IMR-90 (cell line): ENCODE measurements around the gene PLA2G4A. TPM values are rescaled to one million over a fixed set of nuclear protein-coding genes. Genes with fewer than 3 reads are reported as not detected.
A peak's percentile ranks its signal among the peaks of the same experiment; 100 is the strongest.

ENCODE experiments used
- ATAC-seq: fragments of 200-7000 bp; cut with Tn5 transposase; 2 replicates; pipeline ENCODE4 v1.9.1; 2020; ENCODE audit warnings: low read depth, mild to moderate bottlenecking, moderate library complexity
- BruUV-seq: library from RNA; stranded (reverse); fragments of 400-500 nt; replicated peaks from 2 replicates; lab custom pipeline; 2021; lab: Mats Ljungman, UMichigan
- CTCF ChIA-PET: fragments of 300-600 bp; formaldehyde crosslinking; extraction: SDS; loops from one replicate; lab custom pipeline; 2021; ENCODE audit warnings: antibody characterized with exemption; lab: Yijun Ruan, JAX
- POLR2A ChIA-PET: fragments of 300-600 bp; sonication (Branson Sonifier 250); formaldehyde crosslinking; loops from one replicate; lab custom pipeline; 2022; ENCODE audit warnings: antibody characterized with exemption; ENCODE audit not compliant: unreplicated experiment; lab: Charles Lee
- DNase-seq: peaks from one replicate; pipeline ENCODE4 v3.0.0; 2013
- H2AFZ ChIP-seq: replicated peaks from 2 replicates; pipeline ENCODE3; 2013; ENCODE audit warnings: low read length, mild to moderate bottlenecking; ENCODE audit not compliant: poor library complexity
- H2AK5ac ChIP-seq: 2 replicates; pipeline ENCODE4 v1.6.1; 2013; ENCODE audit warnings: low read depth, low read length, inconsistent platforms
- H2AK9ac ChIP-seq: replicated peaks from 2 replicates; pipeline ENCODE3; 2013; ENCODE audit warnings: mild to moderate bottlenecking, low read depth, low read length, moderate library complexity; ENCODE audit not compliant: poor library complexity
- H2BK120ac ChIP-seq: 2 replicates; pipeline ENCODE4 v1.6.1; 2013; ENCODE audit warnings: low read depth, low read length, inconsistent platforms
- H2BK15ac ChIP-seq: 3 replicates; pipeline ENCODE4 v1.6.1; 2013; ENCODE audit warnings: low read depth, low read length, inconsistent platforms
- H2BK20ac ChIP-seq: 2 replicates; pipeline ENCODE4 v1.6.1; 2013; ENCODE audit warnings: low read depth, mild to moderate bottlenecking, inconsistent platforms, low read length, moderate library complexity
- H2BK5ac ChIP-seq: 2 replicates; pipeline ENCODE4 v1.6.1; 2013; ENCODE audit warnings: mild to moderate bottlenecking, low read depth, low read length, inconsistent platforms; ENCODE audit not compliant: poor library complexity, severe bottlenecking
- H3K14ac ChIP-seq: replicated peaks from 2 replicates; pipeline ENCODE4 v1.6.1; 2013; ENCODE audit warnings: low read depth, low read length, inconsistent platforms
- H3K18ac ChIP-seq: 2 replicates; pipeline ENCODE4 v1.6.1; 2013; ENCODE audit warnings: low read depth, low read length, control low read depth
- H3K23ac ChIP-seq: 2 replicates; pipeline ENCODE4 v1.6.1; 2013; ENCODE audit warnings: low read depth, low read length, inconsistent platforms
- H3K27ac ChIP-seq: 2 replicates; pipeline ENCODE4 v1.5.1; 2013; ENCODE audit warnings: mild to moderate bottlenecking, control low read depth, low read length; ENCODE audit not compliant: insufficient read depth
- H3K27me3 ChIP-seq: 2 replicates; pipeline ENCODE4 v1.6.1; 2013; ENCODE audit warnings: low read length; ENCODE audit not compliant: control insufficient read depth, insufficient read depth
- H3K36me3 ChIP-seq: 2 replicates; pipeline ENCODE4 v1.6.1; 2013; ENCODE audit warnings: low read length, mixed read lengths; ENCODE audit not compliant: control insufficient read depth, insufficient read depth
- H3K4ac ChIP-seq: 2 replicates; pipeline ENCODE4 v1.6.1; 2013; ENCODE audit warnings: low read depth, low read length, inconsistent platforms
- H3K4me1 ChIP-seq: 2 replicates; pipeline ENCODE4 v1.6.1; 2013; ENCODE audit warnings: low read length, mixed read lengths; ENCODE audit not compliant: control insufficient read depth, insufficient read depth
- H3K4me2 ChIP-seq: 2 replicates; pipeline ENCODE4 v1.6.1; 2013; ENCODE audit warnings: low read depth, mild to moderate bottlenecking, control low read depth, low read length, moderate library complexity
- H3K4me3 ChIP-seq: 2 replicates; pipeline ENCODE4 v1.5.1; 2013; ENCODE audit warnings: low read depth, mild to moderate bottlenecking, control low read depth, low read length, moderate library complexity; ENCODE audit not compliant: insufficient read depth
- H3K56ac ChIP-seq: 2 replicates; pipeline ENCODE4 v1.6.1; 2013; ENCODE audit warnings: low read length, inconsistent platforms; ENCODE audit not compliant: insufficient read depth; ENCODE audit errors: extremely low read depth
- H3K79me1 ChIP-seq, 2 experiments: 2 replicates each; pipeline ENCODE4 v1.6.1; 2013; ENCODE audit warnings: low read length in 2 of 2, inconsistent platforms in 1 of 2, low read depth in 1 of 2
- H3K9ac ChIP-seq: 2 replicates; pipeline ENCODE4 v1.6.1; 2013; ENCODE audit warnings: low read depth, low read length, control low read depth
- H3K9me1 ChIP-seq: 2 replicates; pipeline ENCODE4 v1.6.1; 2013; ENCODE audit warnings: low read length, inconsistent platforms; ENCODE audit not compliant: insufficient read depth
- H3K9me3 ChIP-seq: 2 replicates; pipeline ENCODE4 v1.6.1; 2013; ENCODE audit warnings: low read length; ENCODE audit not compliant: control insufficient read depth, insufficient read depth
- H4K20me1 ChIP-seq: 2 replicates; pipeline ENCODE4 v1.6.1; 2013; ENCODE audit warnings: low read length, inconsistent platforms; ENCODE audit not compliant: insufficient read depth
- H4K5ac ChIP-seq: 2 replicates; pipeline ENCODE4 v1.6.1; 2013; ENCODE audit warnings: mild to moderate bottlenecking, low read depth, low read length, control low read depth
- H4K8ac ChIP-seq, 2 experiments: 2 replicates each; pipeline ENCODE4 v1.6.1; 2013; ENCODE audit warnings: low read depth in 2 of 2, low read length in 2 of 2, control low read depth in 1 of 2, inconsistent platforms in 1 of 2
- H4K91ac ChIP-seq: 2 replicates; pipeline ENCODE4 v1.6.1; 2013; ENCODE audit warnings: low read depth, low read length, inconsistent platforms; ENCODE audit not compliant: insufficient read depth
- CEBPB ChIP-seq: IDR thresholded peaks from 2 replicates; pipeline ENCODE4 v1.6.1; 2012; ENCODE audit warnings: low read depth, low read length, improper control_type of control experiment
- FOS ChIP-seq: fragments of 150-350 bp; IDR thresholded peaks from 2 replicates; pipeline ENCODE4 v1.6.1; 2016; ENCODE audit warnings: low read depth, low read length
- RFX5 ChIP-seq: IDR thresholded peaks from 2 replicates; pipeline ENCODE4 v1.8.0; 2012; ENCODE audit warnings: low read depth, mild to moderate bottlenecking, low read length, moderate library complexity
- WGBS, 2 experiments: methylation state at CpG; one replicate each; pipeline versions ENCODE4 v1.1.5 to v1.1.7; 2013; ENCODE audit warnings: missing lambda C conversion rate in 2 of 2; ENCODE audit not compliant: insufficient read length in 1 of 2; ENCODE audit errors: extremely low coverage in 2 of 2; 5-methylcytosine and 5-hydroxymethylcytosine counted together
- dilution Hi-C: fragments of 300-500 bp; cut with HindIII; formaldehyde crosslinking; loops from one replicate; pipeline ENCODE4 v1.14.3; 2018; ENCODE audit warnings: low sequenced_read_pairs; ENCODE audit not compliant: unreplicated experiment
- in situ Hi-C: fragments of 300-500 bp; cut with MboI; formaldehyde crosslinking; loops from 3 replicates; pipeline ENCODE4 v1.14.3; 2019; ENCODE audit warnings: low sequenced_read_pairs, inconsistent platforms, mixed read lengths
- intact Hi-C: fragments of 100-400 bp; cut with micrococcal nuclease; formaldehyde crosslinking; loops from 2 replicates; pipeline ENCODE4 v1.10.0; 2022
- polyA plus RNA-seq, 3 experiments: library from polyadenylated mRNA; depleted of rRNA; stranded (reverse); fragments of >200 nt; gene quantifications; 2 replicates each; pipeline ENCODE4 v1.2.3, GENCODE V29; 2012; ENCODE audit warnings: low replicate concordance in 1 of 3
- total RNA-seq: library from RNA; depleted of rRNA; stranded (reverse); fragments of >200 nt; gene quantifications from 2 replicates; pipeline ENCODE4 v1.2.3, GENCODE V29; 2012

Gene PLA2G4A
- total and polyA plus RNA-seq, 2 of the 4 experiments (the other 2 are of a cell fraction) = 1.6 to 3.8 TPM

DNA sequence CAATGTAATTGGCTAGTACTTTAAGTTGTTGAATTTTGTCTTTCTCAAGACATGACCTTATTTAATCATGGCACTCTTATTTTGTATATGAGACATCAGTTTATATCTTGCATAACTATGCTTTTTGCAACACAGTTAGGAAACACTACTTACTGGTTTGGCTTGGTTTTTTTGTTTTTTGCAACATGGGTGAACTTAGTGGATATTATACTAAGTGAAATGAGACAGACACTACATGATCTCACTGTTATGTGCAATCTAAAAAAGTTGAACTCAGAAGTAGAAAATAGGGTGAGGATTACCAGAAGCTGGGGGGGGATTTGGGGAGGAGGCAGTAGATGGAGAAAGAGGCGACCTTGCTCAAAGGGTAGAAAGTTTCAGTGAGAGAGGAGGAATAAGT lies 132.1 kb downstream of the PLA2G4A start:
- no peaks in the 10 kb centered on the region for H3K9me1 ChIP-seq
- no peak overlapping the region for H3K9ac ChIP-seq
- no peaks in the 10 kb centered on the region for H3K79me1 ChIP-seq
- peak overlapping the region; percentile 93 for H3K18ac ChIP-seq
- no peaks in the 10 kb centered on the region for H3K9me3 ChIP-seq
- H3K4ac ChIP-seq = no peak overlapping the region
- H2BK20ac ChIP-seq = no peak overlapping the region
- no peak overlapping the region for H3K4me3 ChIP-seq
- intact Hi-C loops = no loop called here
- no peak overlapping the region for H2BK15ac ChIP-seq
- H3K27me3 ChIP-seq = no peaks in the 10 kb centered on the region
- no peak overlapping the region for H2AK5ac ChIP-seq
- WGBS, 2 experiments = no CpG with 5 or more reads among the region's 1 CpG
- H3K4me2 ChIP-seq = peak overlapping the region; percentile 47; the same call in 1 of the 2 replicates
- H2AK9ac ChIP-seq = no peak overlapping the region
- H4K20me1 ChIP-seq = no peaks in the 10 kb centered on the region
- H2BK5ac ChIP-seq = peak overlapping the region; percentile 5
- CTCF ChIA-PET = no interaction called here
- no peak overlapping the region for H3K14ac ChIP-seq
- in situ Hi-C loops = no loop called here
- dilution Hi-C loops = no loop called here
- H4K91ac ChIP-seq = no peak overlapping the region
- DNase-seq (peak; percentile 60), ATAC-seq (peak; percentile 57; the same call in 1 of the 2 replicates)
- H2AFZ ChIP-seq = no peak overlapping the region
- H4K8ac ChIP-seq = no peak overlapping the region
- peaks cover 2% of the 10 kb centered on the region; the same call in 1 of the 2 replicates for H3K4me1 ChIP-seq
- POLR2A ChIA-PET = no interaction called here
- TF ChIP-seq CEBPB (peak; percentile 64), RFX5 (no peak), FOS (0 out of 2 replicates have a peak, but pooled peaks have one; percentile 20)
- no peak overlapping the region for H3K56ac ChIP-seq
- H2BK120ac ChIP-seq = no peak overlapping the region
- no TSS peak for BruUV-seq
- peak overlapping the region; percentile 69; the same call in 1 of the 2 replicates for H3K27ac ChIP-seq
- H3K23ac ChIP-seq = no peak overlapping the region
- no peaks in the 10 kb centered on the region for H3K36me3 ChIP-seq
- peak overlapping the region; percentile 73; the same call in 1 of the 2 replicates for H4K5ac ChIP-seq
